ENCODE data around the gene ZNF83.
"Not testable (repeated sequence)": the region's sequence is repeated elsewhere in the genome, so short reads cannot be mapped to it uniquely, and the experiment has no call there.

ZNF83 gene

GRCh38 chr19:52639996-52640395 lies 1.8 kb upstream of the ZNF83 start:
- no peak for DNase-seq

DNA sequence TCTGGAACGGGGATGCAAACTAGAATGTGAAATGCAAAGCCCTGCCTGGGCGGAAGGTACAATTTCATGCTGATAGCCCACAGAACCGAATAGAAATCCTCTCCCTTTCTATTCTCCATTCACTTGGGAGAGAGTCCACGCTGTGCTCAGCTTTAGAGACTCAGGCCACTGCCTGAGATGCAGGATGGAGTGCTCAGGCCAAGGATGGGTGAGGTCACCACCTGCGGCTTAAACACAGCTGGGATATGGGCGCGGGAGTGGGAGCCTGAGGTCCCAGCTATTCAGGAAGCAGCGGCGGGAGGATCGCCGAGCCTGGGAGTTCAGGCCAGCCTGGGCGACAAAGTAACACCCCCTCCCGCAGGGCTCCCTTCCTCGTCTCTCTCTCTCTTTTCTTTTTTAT lies 446 bp upstream of the ZNF83 start:
- DNase-seq, result peak in 14 of 56 donors; percentile 1 to 54 (median 18)

- no peak for DNase-seq
Measured at GRCh38 chr19:52635786-52636570, 2.2 kb downstream of the ZNF83 start.

GRCh38 chr19:52627441-52627840 lies 10.7 kb downstream of the ZNF83 start:
- DNase-seq, result not testable (repeated sequence)

GRCh38 chr19:52626915-52627314 lies 11.2 kb downstream of the ZNF83 start:
- no peak for DNase-seq

DNA sequence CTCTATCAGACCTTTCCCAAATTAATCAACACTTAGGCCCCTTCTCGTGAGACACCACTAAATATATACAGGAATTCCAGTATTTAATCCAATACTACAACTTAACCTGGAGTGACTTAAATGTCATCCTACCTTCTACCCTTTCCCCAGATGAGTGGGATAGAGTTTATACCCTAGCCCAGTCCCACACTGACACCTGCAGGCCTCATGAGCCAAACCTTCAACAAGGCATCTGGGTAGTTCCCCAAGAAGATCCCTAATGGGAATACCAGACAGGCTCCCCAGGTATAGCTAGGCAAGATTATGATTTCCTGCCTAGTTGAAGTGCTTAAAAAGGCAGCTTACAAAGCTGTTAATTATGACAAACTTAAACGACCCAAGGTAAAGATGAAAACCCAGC lies 15.9 kb downstream of the ZNF83 start:
- no peak for DNase-seq

DNA sequence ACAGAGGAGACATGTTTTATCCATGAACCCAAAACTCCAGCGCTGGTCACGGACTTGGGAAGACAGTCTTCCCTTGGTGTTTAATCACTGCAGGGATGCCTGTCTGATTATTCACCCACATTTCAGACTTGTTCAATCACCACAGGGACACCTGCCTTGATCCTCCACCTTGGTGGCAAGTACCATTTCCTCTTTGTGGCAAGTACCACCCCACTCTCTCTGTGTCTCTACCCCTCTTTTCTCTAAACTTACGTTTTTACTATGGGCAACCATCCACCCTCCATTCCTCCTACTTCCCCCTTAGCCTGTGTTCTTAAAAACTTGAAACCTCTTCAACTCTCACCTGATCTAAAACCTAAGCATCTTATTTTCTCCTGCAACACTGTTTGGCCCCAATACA lies 16.8 kb downstream of the ZNF83 start:
- DNase-seq, result no peak

GRCh38 chr19:52613299-52613906 lies 24.8 kb downstream of the ZNF83 start:
- no peak for DNase-seq

- no peak for DNase-seq
Measured at GRCh38 chr19:52603558-52604207, 34.5 kb downstream of the ZNF83 start.

- no peak for DNase-seq
Measured at GRCh38 chr19:52602941-52603340, 35.2 kb downstream of the ZNF83 start.

GRCh38 chr19:52601974-52602366 lies 36.2 kb downstream of the ZNF83 start:
- peak in 6 of 56 donors; percentile 0 to 11 (median 2) for DNase-seq

GRCh38 chr19:52601025-52601973 lies 36.9 kb downstream of the ZNF83 start:
- peak in 55 of 56 donors; percentile 5 to 87 (median 63) for DNase-seq

DNA sequence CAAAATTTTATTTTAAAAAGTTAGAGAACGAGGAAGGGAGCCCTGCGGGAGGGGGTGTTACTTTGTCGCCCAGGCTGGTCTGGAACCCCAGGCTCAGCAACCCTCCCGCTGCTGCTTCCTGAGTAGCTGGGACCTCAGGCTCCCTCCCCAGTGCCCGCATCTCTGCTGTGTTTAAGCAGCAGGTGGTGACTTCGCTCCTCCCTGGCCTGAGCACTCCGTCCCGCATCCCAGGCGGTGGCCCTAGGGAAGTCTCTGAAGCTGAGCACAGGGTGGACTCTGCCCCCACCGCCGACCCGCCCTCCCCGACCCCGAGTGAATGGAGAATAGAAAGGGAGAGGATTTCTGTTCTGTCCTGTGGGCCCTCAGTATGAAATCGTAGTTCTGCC lies 37.5 kb downstream of the ZNF83 start:
- DNase-seq, result peak in 6 of 56 donors; percentile 2 to 34 (median 22)

GRCh38 chr19:52599241-52599640 lies 38.9 kb downstream of the ZNF83 start:
- no peak for DNase-seq

DNA sequence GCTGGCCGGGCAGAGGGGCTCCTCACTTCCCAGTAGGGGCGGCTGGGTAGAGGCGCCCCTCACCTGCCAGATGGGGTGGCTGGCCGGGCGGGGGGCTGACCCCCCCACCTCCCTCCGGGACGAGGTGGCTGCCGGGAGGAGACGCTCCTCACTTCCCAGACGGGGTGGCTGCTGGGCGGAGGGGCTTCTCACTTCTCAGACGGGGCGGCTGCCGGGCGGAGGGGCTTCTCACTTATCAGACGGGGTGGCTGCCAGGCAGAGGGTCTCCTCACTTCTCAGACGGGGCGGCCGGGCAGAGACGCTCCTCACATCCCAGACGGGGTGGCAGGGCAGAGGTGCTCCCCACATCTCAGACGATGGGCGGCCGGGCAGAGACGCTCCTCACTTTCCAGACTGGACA lies 44.7 kb downstream of the ZNF83 start:
- DNase-seq, result not testable (repeated sequence)

DNA sequence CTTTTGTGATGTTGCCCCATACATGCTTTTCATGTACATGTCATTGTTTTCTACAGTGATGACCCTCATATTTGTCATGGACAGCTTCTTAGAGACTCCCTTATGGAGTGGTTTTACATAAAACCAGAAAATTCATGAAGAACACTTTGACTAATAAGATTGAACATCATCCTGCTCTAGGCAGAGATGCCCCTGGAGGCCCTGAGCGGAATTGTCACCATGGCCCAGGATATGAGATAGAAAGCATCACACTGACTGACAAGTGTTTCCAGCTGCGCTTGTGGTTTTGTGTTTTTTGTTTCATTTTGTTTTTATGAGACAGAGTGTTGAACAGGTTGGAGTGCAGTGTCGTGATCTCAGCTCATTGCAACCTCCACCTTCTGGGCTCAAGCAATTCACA lies 45.9 kb downstream of the ZNF83 start:
- DNase-seq, result no peak

DNA sequence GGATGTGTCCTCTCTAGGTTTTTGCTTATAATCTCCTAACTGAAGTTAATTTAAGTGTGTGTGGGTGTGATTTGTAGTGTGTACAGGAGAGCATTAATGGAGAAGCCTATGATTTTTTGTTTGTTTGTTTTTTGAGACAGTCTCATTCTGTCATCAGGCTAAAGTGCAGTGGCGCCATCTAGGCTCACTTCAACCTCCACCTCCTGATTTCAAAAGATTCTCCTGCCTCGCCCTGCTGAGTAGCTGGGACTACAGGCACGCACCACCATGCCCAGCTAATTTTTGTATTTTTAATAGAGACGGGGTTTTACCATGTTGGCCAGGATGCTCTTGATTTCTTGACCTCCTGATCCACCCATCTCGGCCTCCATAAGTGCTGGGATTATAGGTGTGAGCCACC lies 47.4 kb downstream of the ZNF83 start:
- DNase-seq, result no peak

DNA sequence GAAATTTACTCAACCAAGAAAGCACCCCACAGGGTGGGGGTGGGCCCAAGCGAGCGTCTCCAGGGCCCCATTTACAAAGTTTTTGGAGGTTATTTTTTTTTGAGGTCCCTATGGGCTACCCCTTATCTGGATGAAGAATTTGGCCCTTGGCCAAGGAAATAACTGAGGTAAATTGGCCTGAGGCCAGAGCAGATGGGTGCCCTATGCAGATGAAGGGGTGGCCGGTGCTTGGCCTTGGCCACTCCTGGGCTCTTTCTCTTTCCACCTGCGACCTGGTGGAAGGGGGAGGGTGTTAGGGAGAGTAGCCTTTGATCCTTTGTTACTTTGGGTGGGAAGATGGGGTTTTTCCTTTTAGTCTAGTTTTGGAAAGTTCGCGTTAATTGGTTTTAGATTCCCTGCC lies 52.6 kb downstream of the ZNF83 start:
- DNase-seq, result no peak

DNA sequence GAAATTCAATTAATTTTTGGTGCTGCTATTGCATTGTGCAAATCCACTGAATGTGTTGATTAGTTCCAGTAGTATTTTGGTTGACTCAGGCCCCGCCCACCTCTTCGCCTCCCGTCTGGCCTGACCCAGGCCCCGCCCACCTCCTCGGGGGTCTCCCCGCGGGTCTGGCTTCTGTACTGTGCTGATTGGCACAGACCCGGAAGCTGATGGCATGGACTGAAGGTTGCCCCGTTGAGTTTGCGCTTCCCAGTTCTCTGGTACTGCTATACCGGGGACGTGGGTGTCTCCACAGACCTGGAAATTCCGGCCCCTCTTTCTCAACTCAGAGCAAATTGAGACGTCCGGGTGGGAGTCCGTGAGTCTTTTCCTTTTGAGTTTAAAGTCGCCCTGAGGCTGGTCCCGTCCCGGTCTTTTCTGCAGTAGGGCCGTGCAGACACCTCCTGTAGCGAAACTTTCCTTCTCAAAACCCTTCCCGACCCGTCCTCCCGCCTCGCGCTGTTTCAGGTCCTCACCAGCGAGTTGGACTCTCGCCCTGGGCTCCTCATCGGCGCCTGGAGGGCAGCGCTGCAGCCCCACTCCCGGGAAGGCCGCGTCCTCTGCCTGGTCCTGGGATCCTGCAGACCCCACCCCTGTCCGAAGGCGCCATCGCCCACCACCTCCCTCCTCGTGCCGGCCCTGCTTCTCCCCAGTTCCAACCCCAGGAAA lies 53.3 kb downstream of the ZNF83 start:
- peak in 1 of 56 donors; percentile 3 for DNase-seq

- peak; percentile 47 to 98 (median 90) for DNase-seq
Measured at GRCh38 chr19:52570000-52570861, 67.9 kb downstream of the ZNF83 start, which contains the start of gene ZNF701. ZNF701 (plus strand) TSS chr19:52570287; CDS start chr19:52574148, 3,861 bp downstream.
